ENCODE measurements around the gene KLHL22.

DNA sequence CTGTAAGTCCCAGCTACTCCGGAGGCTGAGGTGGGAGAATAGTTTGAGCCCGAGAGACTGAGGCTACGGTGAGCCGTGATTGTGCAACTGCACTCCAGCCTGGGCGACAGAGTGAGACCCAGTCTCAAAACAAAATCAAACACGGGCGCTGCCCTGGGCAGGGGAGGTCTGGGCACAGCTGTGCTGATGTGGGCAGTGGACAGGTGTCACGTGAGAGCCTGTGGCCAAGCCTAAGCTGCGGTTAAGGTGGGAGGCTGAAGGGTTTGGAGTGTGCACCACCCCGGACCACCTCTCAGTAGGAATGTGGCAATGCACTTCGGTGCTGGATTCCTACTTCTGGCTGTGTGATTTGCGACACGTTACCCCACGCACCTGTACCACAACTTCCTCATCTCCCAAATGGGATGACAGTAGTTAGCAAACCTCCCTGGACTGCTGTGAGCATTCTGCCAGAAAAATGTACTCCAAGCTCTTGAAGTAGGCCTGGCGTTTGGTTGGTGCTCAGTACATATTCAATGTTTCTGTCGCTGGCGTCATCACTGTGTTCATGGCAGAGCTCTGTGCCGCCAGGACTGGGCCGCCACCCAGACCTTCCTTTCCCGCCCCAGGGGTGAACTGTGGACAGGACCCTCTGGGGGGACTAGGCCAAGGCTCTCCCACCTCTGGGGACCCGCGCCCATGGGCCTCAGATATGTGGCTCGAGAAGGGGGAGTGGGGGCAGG, 102.5 kb downstream of the KLHL22 start:
- TF ChIP-seq POLR2AphosphoS5 (IDR thresholded peaks at IDR 0.05; ENCODE audit: low read depth, low read length) (no peak), POLR2A (IDR thresholded peaks at IDR 0.05; ENCODE audit: low read depth, low read length) (no peak), TAF1 (IDR thresholded peaks at IDR 0.05; ENCODE audit: borderline replicate concordance, low read depth, low read length) (no peak)

Data from GM12892 (cell line).